Activated CD4-positive, alpha-beta T cell treated with anti-CD3 and anti-CD28 coated beads for 1 hour (primary cell): Measurements from ENCODE around the gene PRLR.
"Not testable (repeated sequence)": the region's sequence is repeated elsewhere in the genome, so short reads cannot be mapped to it uniquely, and the experiment has no call there.

Experiments
- DNase-seq: peaks from one replicate; pipeline ENCODE4 v3.0.0-alpha.2; 2020

Gene PRLR

GRCh38 chr5:35120715-35121114, 109.6 kb downstream of the PRLR start:
- DNase-seq: no peak

GRCh38 chr5:35117967-35118366, 112.3 kb downstream of the PRLR start:
- DNase-seq: no peak

- DNase-seq: no peak
Observed at GRCh38 chr5:35115920-35116319, 114.4 kb downstream of the PRLR start.

GRCh38 chr5:35114698-35115097, 115.6 kb downstream of the PRLR start:
- no peak for DNase-seq

- DNase-seq: no peak
Observed at GRCh38 chr5:35112300-35112699, 118.0 kb downstream of the PRLR start.

- DNase-seq: not testable (repeated sequence)
Observed at GRCh38 chr5:35104550-35104949, 125.7 kb downstream of the PRLR start.

- no peak for DNase-seq
Observed at GRCh38 chr5:35103637-35104299, 126.5 kb downstream of the PRLR start.

- DNase-seq: not testable (repeated sequence)
Observed at GRCh38 chr5:35101720-35102119, 128.6 kb downstream of the PRLR start.

- DNase-seq: no peak
Observed at GRCh38 chr5:35101016-35101415, 129.3 kb downstream of the PRLR start.

- DNase-seq: no peak
Observed at GRCh38 chr5:35098214-35098613, 132.1 kb downstream of the PRLR start.

- no peak for DNase-seq
Observed at GRCh38 chr5:35096932-35097331, 133.4 kb downstream of the PRLR start.

GRCh38 chr5:35096216-35096615, 134.1 kb downstream of the PRLR start:
- no peak for DNase-seq

GRCh38 chr5:35095366-35095765, 134.9 kb downstream of the PRLR start:
- DNase-seq: no peak

GRCh38 chr5:35094948-35095347, 135.3 kb downstream of the PRLR start:
- no peak for DNase-seq

- no peak for DNase-seq
Observed at GRCh38 chr5:35092703-35093102, 137.6 kb downstream of the PRLR start.

GRCh38 chr5:35091704-35092103, 138.6 kb downstream of the PRLR start:
- no peak for DNase-seq

- DNase-seq: no peak
Observed at GRCh38 chr5:35089334-35090314, 140.7 kb downstream of the PRLR start.

GRCh38 chr5:35087991-35088390, 142.3 kb downstream of the PRLR start:
- DNase-seq: no peak

- no peak for DNase-seq
Observed at GRCh38 chr5:35083150-35083549, 147.1 kb downstream of the PRLR start.

- DNase-seq: no peak
Observed at GRCh38 chr5:35082530-35082929, 147.8 kb downstream of the PRLR start.

GRCh38 chr5:35081134-35081533, 149.2 kb downstream of the PRLR start:
- DNase-seq: no peak

GRCh38 chr5:35073160-35073559, 157.1 kb downstream of the PRLR start:
- DNase-seq: no peak

GRCh38 chr5:35069188-35069587, 161.1 kb downstream of the PRLR start:
- DNase-seq: no peak

- DNase-seq: no peak
Observed at GRCh38 chr5:35067985-35068384, 162.3 kb downstream of the PRLR start.
